ENCODE data around the gene FASTKD1.

GRCh38 chr2:169620509-169620908, 46.8 kb upstream of the FASTKD1 start:
- TF ChIP-seq CTCF (conservative IDR thresholded peaks at IDR 0.05; ENCODE audit: low read depth, low read length) = no peak
- TF ChIP-seq EZH2 (IDR thresholded peaks at IDR 0.05; ENCODE audit: low read length, unreplicated experiment) = no peak
- TF ChIP-seq EZH2phosphoT487 (IDR thresholded peaks at IDR 0.05; ENCODE audit: borderline replicate concordance, low read length) = no peak

All from PC-3 (cell line).